LoVo (cell line): ENCODE data around the gene MCAT.

Experiments
- DNase-seq: peaks from one replicate; pipeline ENCODE4 v3.0.0-alpha.2; 2016; ENCODE audit warnings: low spot score

MCAT gene

DNA sequence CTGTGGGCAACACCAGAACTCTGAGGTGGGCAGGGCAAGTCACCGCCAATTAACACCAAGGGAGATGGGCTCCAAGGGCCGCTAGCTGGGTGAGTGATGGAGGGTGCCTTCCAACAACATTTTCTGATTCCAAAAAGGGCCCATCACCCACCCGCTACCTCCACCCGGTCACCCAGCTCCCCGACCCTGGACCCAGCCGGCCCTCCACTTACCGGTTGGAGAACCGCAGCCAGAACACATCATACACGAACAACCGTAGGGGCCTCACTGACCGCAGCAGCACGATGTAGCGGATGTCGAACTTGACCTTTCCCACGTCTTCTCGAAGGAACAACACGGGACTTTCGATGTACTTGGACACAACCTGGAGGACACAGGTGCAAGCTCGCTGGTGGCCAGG is 29.0 kb upstream of the MCAT start:
- no peak for DNase-seq

DNA sequence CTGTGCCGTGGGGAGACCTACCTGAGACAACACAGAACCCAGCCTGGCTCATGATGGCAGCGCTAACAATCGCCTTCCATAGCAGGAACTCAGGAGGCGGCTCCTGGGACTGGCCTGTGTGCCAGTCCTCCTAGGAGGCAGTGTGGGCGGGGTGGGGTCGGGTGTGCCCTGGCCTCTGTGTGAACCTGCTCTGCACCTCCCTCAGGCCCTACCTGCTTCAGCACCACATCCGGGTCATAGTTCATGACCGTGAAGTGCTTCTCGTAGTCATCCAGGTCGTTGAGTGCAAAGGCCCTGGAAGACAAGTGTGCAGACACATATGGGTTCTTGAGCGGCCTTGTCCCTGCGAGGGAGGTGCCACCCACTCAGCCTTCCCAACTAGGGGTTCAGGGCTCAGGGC is 28.4 kb upstream of the MCAT start:
- no peak for DNase-seq

DNA sequence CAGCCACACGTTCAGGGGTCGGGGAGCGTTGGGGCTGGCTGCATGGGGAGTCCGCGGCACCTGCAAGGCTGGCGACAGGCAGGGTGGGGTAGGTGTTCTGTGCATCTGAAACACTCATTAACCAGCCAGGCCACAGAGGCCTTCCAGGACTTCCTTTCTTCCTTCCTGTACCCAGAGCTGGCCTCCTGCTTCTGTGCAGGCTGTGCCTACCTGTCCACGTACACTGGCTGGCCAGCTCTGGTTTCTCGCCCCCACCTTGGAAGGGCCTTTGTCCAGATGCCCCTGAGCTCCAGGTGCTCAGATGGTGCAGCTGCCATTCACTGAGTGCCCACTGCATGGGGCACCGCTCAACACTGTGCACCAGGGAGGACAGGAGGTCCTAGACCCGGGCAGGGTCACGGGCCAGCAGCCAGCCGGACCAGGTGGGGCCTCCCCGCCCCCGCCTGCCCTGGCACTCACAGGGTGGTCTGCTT is 27.9 kb upstream of the MCAT start:
- DNase-seq = no peak

DNA sequence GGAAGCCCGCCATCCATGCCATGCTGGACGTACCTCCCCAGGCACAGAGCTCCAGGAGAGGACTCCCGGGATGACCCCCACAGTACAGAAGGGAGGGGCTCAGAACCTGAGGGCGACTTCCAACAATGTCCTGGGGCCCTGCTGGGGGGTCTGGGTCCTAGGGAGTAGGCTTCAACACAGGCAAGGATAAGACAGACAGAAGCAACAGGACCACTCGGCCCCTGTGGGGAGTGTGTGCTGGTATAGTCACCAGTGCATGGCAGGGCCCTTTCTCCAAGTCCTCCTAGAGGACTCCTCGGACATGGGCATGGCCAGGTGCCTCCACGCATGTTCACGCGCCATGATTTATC is 26.9 kb upstream of the MCAT start:
- no peak for DNase-seq

DNA sequence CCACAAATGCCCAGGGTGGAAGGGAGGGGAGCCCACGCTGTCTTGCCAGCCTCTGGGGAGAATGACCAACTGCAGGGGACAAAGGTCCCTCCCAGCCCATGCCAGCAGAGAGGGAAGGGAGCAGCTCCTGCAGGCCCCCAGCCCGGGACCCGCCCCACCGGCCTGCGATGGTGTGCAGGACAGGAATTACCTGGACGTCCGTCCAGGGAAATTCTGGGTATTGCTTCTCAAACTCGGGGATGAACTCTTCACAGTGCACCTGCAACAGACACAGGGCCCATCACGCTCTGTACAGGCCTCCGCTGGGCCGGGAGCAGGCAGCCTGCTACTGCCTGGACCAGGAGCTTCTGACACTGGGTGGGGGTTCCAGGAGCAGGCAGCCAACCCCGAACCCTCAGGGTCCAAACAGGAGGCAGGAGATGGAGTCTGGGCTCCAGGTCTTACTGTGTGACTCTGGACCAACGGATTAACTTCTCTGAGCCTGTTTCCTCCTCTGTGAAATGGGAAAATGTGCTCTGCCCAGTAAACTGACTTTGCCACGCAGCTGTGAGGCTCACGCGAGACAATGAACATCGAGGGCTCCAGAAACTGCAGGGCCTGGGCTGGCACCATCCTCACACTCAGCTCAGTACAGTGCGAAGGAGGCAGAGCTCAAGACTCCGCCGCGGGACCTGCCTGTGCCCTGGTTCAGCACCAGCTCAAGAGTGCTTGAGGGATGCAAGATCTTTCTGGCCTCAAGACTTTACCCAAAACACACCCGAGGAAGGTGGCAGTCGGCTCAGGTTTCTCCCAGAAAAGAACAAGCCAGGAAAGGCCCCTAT is 26.3 kb upstream of the MCAT start:
- no peak for DNase-seq

DNA sequence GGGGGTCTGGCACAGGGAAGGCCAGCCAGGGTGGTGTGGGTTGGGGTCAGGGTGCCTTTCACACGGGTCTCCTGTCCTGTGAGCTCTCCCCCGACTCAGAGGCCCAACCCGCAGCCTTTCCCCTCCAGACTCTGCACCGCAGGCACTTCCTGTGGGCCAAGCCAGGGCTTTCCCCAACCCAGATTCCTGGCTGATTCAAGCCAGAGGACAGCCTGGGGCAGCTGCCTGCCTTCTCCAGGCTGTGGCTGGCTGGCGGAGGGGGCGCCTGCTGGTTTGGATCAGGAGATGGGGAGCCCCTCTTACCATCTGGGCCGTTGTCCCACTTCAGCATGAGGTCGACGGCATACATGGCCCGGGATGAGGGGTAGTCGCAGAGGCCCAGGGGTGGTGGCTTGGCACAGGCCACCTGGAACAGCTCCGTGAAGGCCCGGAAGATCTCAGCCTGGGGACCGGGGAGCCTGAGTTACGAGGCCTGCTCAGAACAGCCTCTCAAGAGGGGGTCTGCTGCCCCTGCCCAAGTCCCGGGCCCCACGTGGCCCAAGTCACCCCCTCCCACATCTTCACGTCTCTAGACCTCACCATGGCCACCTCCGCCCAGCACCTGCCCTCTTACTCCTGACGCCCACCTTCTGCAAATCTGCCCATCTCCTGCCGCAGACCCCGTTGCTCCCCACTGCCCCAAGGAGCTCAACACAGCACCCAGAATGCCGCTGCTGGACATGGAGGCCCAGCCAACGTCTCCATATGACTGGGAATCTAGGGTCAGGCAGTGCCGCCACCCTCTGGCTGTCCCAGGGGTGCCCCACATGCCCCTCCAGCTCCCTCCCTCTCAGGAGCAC is 25.5 kb upstream of the MCAT start:
- DNase-seq = no peak

DNA sequence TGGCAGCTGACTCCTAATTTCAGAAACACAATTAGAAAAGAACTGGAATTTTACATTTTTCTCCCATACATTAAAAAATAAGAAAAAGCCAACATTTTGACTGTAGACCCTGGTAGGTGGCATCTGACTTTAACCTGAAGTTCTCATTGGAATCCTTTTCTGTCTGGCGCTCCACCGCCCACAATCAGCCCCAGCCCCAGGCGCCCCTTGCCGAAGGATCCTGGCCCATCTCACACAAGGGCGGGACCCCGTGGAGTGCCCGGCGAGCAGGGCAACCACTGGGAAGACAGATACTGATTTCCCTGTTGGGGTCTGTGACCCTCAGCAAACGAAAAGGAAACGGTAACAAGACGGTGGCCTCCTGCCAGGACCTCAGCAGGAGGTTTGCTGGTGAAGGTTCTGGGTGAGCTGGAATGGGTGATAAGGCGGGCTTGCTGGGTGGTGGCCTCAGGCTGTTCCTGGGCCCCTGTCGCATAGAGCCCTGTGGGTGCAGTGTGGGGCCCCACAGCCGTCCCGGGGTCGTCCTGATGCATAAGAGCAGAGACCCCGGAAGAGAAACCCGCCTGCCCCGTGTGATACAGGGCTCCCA is 23.9 kb upstream of the MCAT start:
- DNase-seq = no peak

DNA sequence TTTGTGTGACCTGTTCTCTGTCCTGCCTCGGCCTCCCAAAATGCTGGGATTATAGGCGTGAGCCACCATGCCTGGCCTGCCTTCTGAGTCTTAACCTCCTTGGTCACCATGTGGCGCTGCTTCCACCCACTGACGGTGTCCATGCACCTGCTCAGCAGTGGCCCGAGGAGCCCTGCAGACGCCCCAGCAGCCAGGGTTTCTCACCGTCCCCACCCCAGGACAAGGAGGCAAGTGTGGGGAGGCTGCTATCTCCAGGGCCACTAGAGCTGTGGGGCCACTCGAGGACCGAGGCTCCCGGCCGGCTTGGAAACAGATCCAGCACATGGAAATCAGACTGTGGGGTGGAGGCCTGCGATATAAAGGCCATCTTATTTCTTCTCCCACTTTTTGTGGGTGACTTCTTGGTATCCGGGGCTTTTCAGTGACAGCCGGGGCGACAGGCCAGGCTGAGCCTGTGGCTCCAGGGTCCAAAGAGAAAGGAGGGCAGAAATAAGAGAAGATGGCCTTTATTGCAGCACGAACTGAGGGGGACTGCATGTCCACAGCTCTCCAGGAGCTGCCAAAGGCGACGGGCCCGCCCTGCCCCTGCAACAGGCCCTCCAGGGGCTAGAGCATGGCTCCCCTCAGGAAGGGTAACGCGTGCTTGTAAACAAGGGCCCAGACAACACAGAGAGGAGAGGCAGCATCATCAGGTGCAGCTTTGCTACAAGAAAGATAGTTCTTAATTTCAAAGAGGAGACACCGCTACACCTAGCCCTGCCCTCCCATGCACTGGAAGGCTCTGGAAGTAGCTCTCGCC is 23.1 kb upstream of the MCAT start:
- no peak for DNase-seq

DNA sequence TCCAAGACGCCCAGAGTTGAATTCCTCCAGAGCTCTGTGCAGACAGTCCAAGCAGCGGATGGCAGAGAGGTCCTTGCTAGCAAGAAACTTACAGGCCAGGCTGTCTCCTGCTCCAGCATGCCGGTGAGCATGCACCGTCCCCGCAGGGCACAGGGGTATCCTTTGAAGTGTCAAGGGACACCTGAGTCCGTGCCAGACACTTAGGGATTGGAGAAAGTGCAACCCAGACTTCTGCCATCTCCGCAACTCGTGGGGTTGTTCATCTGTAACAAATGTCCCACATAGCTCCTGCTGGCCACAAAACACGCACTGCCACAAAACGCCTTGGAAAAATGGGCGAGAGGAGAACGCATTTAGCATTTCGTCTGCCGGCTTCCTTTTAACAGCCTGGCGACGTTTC is 21.4 kb upstream of the MCAT start:
- no peak for DNase-seq

DNA sequence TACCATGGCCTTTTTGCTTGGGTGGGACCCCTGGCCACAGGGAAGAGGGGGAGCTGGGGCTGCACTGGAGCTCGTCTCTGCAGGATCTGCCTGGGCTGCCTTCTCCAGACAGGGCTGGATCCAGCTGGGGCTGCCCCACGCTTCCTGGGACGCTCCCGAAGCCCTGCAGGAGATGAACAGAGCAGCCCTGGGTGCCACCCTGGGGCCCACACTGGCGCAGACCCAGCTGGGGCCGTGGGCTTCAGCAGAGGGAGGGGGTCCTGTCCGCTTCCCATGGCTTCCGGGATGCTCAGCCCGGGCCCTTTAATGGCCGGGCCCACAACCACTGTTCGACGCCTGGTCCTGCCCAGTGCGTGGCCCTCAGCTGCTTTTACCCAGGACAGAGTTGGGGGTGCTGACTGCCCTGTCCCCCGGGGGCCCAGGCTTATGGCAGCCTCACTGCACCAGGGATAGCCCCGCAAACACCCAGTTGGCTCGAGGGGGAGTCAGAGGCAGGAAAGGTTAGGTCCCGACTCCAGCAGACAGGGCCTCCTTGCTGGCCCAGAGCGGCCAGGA is 20.1 kb upstream of the MCAT start:
- DNase-seq = no peak

DNA sequence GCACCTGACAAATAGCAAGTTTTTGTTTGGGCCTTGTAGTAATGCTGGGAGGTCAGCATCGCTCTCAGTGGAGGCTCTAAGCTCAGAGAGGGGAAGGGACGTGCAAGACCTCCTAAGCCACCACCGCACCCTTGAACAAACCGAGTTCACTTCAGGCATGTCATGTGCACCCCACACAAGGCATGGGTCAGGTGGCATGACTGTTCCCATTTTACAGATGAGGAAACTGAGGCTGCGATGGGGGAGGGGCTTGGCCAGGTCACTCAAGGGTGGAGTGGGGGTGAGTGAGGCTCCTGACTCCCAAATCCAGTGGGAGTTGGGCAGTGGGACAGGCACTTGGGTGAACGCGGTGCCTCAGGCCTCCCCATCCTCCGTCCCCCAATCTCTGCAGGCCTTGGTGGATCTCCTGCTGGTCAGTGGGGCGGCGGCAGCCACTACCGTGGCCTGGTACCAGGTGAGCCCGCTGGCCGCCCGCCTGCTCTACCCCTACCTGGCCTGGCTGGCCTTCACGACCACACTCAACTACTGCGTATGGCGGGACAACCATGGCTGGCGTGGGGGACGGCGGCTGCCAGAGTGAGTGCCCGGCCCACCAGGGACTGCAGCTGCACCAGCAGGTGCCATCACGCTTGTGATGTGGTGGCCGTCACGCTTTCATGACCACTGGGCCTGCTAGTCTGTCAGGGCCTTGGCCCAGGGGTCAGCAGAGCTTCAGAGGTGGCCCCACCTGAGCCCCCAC is 19.4 kb upstream of the MCAT start:
- DNase-seq = no peak

DNA sequence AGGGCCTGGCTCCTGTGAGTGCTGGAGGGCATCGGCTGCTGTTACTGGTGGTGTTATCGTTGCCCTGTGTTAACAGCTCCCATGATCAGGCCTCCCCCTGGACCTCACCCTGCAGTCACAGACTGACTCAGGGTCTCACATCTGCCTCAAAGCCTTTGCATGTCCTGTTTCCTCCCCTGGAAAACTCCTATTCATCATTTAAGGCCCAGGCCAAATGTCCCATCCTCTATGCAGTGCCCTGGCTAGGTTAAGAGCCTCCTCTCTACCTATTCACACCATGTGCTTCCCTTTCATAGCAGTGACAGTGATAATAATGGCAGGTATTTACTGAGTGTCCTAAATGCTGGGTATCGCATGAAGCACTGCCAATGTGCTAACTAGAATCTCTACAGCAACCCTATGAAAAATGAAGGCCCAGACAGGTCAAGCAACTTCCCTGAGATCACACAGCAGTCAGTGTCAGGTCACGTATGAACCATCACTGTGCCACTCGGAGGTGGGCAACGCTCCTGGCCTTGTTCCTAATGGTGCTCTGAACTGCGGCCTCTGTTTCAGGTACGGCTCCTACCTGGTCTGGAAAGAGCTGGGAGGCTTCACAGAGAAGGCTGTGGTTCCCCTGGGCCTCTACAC is 17.4 kb upstream of the MCAT start:
- no peak for DNase-seq

DNA sequence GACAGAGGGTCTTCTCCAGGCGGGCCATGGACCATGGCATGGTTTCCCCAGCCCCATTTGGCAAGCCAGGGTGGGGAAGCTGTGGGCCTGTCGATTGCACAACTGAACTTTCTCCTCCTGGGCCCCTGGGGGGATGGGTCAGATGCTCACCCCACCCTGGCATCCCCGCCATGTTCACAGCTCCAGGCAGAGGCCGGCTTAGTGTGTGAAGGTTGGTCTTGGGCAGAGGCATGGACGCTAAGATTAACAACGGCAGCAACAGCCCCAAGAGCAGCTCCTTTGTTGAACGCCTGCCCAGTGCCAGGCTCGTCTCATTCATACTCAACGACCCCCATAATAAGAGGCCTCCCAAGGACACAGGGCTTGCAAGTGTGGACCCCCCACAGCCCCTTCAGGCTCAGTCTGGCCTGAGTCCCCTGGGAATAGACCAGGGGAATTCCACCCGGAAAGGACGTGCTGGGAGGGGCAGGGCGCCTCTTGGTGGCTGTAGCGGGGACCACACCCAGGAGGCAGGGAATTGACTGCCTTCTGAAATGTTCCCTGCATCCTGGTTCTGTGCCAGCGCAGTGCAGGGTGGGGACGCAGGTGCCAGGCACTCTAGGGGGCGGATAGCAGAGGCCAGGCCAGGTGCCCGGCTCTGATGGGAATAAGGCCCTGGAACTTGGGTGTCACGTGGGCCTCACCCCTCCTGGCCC is 16.4 kb upstream of the MCAT start:
- no peak for DNase-seq

DNA sequence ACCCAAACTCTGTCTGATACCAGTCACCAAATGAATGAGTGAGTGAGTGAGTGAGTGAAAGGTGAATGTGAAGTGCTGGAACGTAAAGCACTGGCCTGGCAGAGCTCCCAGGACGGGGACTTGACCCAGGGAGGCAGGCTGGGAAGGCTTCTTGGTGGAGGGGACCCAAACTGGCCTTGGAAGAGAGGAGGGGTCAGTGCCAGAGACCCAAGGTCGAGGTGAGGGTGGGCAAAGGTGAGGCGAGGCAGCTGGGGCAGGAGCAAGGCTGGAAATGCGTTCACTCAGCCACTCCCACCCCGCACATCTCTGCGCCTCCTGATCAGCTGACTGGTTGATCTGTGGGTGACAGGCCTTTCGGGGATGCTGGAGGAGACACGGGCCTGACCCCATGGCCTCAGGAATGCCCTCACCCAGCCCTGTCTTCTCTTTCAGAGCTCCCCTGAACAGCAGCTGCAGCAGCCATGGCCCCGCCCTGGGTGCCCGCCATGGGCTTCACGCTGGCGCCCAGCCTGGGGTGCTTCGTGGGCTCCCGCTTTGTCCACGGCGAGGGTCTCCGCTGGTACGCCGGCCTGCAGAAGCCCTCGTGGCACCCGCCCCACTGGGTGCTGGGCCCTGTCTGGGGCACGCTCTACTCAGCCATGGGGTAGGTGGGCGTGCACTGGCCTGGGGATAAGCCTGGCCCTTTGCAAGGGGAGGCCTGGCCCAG is 15.7 kb upstream of the MCAT start:
- no peak for DNase-seq

DNA sequence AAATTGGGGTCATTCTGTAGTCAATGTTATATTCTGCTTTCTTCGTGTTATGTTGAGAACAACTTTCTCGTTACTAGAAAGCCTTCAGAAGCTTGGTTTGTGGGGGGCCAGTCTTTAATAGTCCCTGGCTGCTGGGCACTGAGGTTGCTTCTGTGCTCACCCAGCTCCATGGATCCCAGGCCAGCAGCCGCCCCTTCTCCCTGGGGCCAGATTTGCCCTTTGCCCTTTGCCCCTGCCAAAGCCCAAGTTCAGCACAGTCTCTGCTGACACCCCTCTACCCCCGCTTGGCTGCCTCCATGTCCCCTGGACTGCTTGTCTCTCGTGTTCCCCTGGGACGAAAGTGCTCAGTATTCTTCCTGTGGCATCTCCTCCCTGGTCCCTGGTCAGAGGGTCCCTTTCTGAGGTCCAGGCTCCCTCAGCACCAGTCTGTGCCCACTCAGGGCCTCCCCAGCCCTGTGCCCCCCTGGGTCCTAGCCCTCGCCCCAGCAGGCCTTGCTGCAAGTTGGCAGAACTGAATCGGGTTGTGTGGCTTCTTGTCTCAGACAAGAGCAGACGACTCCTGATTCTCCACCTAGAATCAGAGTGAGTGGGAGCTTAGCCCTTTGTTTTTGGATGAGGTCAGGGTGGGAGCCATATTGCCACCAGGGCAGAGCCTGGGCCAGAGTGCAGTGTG is 14.8 kb upstream of the MCAT start:
- DNase-seq = no peak

DNA sequence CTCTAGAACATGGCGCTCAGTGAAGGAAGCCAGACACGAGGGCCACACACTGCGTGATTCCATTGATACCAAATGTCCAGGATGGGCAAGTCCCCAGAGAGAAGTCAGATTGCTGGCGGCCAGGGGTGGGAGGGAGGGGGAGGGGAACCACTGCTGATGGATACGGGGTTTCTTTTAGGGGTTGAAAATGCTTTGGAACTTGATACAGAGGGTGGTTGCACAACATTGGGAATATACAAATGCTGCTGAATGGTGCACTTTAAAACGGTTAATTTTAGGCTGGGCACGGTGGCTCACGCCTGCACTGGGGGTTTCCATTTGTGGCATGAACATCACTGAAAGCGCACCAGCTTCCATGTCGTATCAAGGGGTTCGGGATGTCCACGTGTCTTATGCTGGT is 13.2 kb upstream of the MCAT start:
- DNase-seq = no peak

DNA sequence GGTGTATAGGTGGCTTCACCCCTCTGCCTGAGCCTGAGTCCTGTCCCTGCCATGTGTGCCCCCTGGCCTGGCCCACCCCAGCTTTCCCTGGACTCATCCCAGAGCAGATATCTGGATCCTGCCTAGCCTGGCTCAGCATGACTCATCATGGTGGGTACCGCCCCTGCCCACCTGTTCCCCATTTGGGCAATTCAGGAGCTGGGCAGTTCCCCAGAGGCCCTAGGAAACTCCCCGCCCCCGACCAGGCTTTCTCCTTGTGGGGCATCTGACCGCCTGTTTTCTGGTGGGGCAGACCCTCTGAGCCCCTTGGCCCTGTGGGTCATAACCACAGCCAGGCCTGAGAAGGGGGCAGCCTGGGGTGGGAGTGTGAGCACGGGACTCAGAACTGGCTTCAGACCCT is 12.6 kb upstream of the MCAT start:
- DNase-seq = no peak

DNA sequence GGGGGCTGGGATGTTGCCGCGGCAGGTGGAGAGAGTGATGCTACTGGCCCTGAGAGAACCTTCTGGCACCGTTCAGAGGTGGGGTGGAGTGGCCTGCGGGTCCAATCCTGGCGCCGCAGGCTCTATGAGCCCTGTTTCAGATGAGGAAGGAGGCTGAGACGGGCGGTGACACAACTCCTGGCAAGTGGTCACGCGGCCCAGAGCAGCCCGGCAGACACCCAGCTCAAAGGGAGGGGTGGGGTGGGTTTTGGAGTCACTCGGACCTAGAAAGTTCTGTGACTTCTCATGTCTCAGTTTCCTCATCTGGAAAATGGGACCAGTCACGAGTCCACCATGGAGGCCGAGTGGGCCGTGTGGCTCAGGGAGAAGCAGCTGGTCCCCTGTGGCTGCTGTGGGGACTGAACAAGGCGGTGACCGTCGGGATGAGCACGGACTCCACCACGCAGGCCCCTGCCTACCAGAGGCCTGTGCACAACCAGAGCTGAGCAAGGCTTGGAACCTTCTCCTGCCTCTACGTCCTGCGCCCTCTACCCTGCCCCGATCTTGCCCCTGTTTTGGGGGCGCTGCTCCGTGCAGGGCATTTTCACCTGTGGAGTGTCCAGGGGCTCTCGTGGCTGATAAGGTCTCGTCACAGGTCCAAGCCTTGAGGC is 11.8 kb upstream of the MCAT start:
- no peak for DNase-seq
